HG03439 (cell line): ENCODE measurements around the gene GMEB2.
A peak's percentile ranks its signal among the peaks of the same experiment; 100 is the strongest.
"Not testable (repeated sequence)": the region's sequence is repeated elsewhere in the genome, so short reads cannot be mapped to it uniquely, and the experiment has no call there.

Source experiments
- ATAC-seq: cut with Tn5 transposase; IDR thresholded peaks from one replicate; pipeline ENCODE4 v1.9.1; 2021; ENCODE audit warnings: mild to moderate bottlenecking, moderate library complexity; ENCODE audit not compliant: unreplicated experiment

Gene GMEB2

GRCh38 chr20:63657937-63658748 is 31.2 kb upstream of the GMEB2 start, which contains the start of gene RTEL1:
TSS of gene RTEL1 (plus strand) at chr20:63658312. CDS start at chr20:63659403, 1,091 bp downstream.
- ATAC-seq: peak; percentile 76

- no peak for ATAC-seq
These were observed 30.5 kb upstream of the GMEB2 start for GRCh38 chr20:63657260-63657936.

GRCh38 chr20:63656451-63656850 is 29.6 kb upstream of the GMEB2 start:
- ATAC-seq: no peak

GRCh38 chr20:63655249-63655648 is 28.3 kb upstream of the GMEB2 start:
- no peak for ATAC-seq

GRCh38 chr20:63653974-63654668 is 27.2 kb upstream of the GMEB2 start:
- ATAC-seq: no peak

- ATAC-seq: no peak
These were observed 26.4 kb upstream of the GMEB2 start, which contains the start of gene STMN3 for GRCh38 chr20:63653041-63653973. TSS of gene STMN3 (minus strand) at chr20:63653424. CDS start at chr20:63653345, 79 bp downstream.

- no peak for ATAC-seq
These were observed 25.5 kb upstream of the GMEB2 start for GRCh38 chr20:63652192-63652980.

GRCh38 chr20:63651942-63652191 is 25.0 kb upstream of the GMEB2 start:
- ATAC-seq: no peak

- ATAC-seq: not testable (repeated sequence)
These were observed 23.6 kb upstream of the GMEB2 start for GRCh38 chr20:63650486-63650885.

- ATAC-seq: no peak
These were observed 22.1 kb upstream of the GMEB2 start for GRCh38 chr20:63648895-63649589.

- ATAC-seq: no peak
These were observed 21.3 kb upstream of the GMEB2 start for GRCh38 chr20:63648190-63648589.

- no peak for ATAC-seq
These were observed 18.3 kb upstream of the GMEB2 start for GRCh38 chr20:63645218-63645617.

GRCh38 chr20:63643946-63644345 is 17.0 kb upstream of the GMEB2 start:
- no peak for ATAC-seq

- ATAC-seq: no peak
These were observed 16.6 kb upstream of the GMEB2 start for GRCh38 chr20:63643499-63643898.

- ATAC-seq: peak; percentile 2
These were observed 15.8 kb upstream of the GMEB2 start for GRCh38 chr20:63642527-63643247.

GRCh38 chr20:63641792-63642523 is 15.1 kb upstream of the GMEB2 start:
- peak; percentile 59 for ATAC-seq

- peak; percentile 29 for ATAC-seq
These were observed 14.4 kb upstream of the GMEB2 start for GRCh38 chr20:63641146-63641791.
